Brain microvascular endothelial cell (primary cell): Measurements from ENCODE around the gene SOCS1.

Experiments
- DNase-seq: peaks from one replicate; pipeline ENCODE4 v3.0.0-alpha.2; 2020
- H3K27ac ChIP-seq: fragments of 250-450 bp; sonication (Bioruptor Pico); 2 replicates; pipeline ENCODE4 v1.5.1; 2020; ENCODE audit warnings: mild to moderate bottlenecking, moderate library complexity
- H3K27me3 ChIP-seq: fragments of 250-450 bp; sonication (Bioruptor Pico); replicated peaks from 2 replicates; pipeline ENCODE4 v1.5.1; 2020; ENCODE audit warnings: mild to moderate bottlenecking
- H3K36me3 ChIP-seq: fragments of 250-450 bp; sonication (Bioruptor Pico); replicated peaks from 2 replicates; pipeline ENCODE4 v1.5.1; 2020; ENCODE audit warnings: mild to moderate bottlenecking
- H3K4me3 ChIP-seq: 2 replicates; pipeline ENCODE4 v1.5.1; 2011; ENCODE audit warnings: low read depth, mild to moderate bottlenecking, control low read depth, low read length, moderate library complexity
- CTCF ChIP-seq: IDR thresholded peaks from 2 replicates; pipeline ENCODE4 v1.5.1; 2011; ENCODE audit warnings: low read depth, mild to moderate bottlenecking, moderate library complexity, low read length, control low read depth, inconsistent platforms; ENCODE audit errors: missing control alignments
- in situ Hi-C: cut with HindIII; loops from 2 replicates; pipeline ENCODE4 v1.10.0; 2017; ENCODE audit warnings: low sequenced_read_pairs, low pct_ligation_motif_present

Gene SOCS1

GRCh38 chr16:11272921-11273720 is 17.1 kb upstream of the SOCS1 start, which contains the start of gene PRM3:
PRM3 (minus strand) TSS chr16:11273629; CDS start chr16:11273595, 34 bp downstream.
- Histone ChIP-seq H3K27me3 (no peaks in the 10 kb centered on the region), H3K4me3 (no peak within 1 kb of the TSS), H3K36me3 (no peaks in the 10 kb centered on the region), H3K27ac (no peak within 1 kb of the TSS)
- no peak for DNase-seq
- no peak for TF ChIP-seq CTCF
- in situ Hi-C loops: no loop called here

GRCh38 chr16:11272484-11272883 is 16.5 kb upstream of the SOCS1 start:
- Histone ChIP-seq H3K27ac (no peak overlapping the region), H3K4me3 (no peak overlapping the region), H3K27me3 (no peaks in the 10 kb centered on the region), H3K36me3 (no peaks in the 10 kb centered on the region)
- TF ChIP-seq CTCF: no peak
- DNase-seq: no peak
- in situ Hi-C loops: no loop called here

GRCh38 chr16:11271610-11272009 is 15.6 kb upstream of the SOCS1 start:
- no peak for DNase-seq
- in situ Hi-C loops: no loop called here
- H3K27ac ChIP-seq: no peak overlapping the region
- H3K36me3 ChIP-seq: no peaks in the 10 kb centered on the region
- no peak overlapping the region for H3K4me3 ChIP-seq
- no peak for TF ChIP-seq CTCF
- H3K27me3 ChIP-seq: no peaks in the 10 kb centered on the region

GRCh38 chr16:11270602-11271162 is 14.7 kb upstream of the SOCS1 start:
- no peak for TF ChIP-seq CTCF
- no peak for DNase-seq
- in situ Hi-C loops: no loop called here
- H3K27ac ChIP-seq: no peak overlapping the region
- H3K36me3 ChIP-seq: no peaks in the 10 kb centered on the region
- no peaks in the 10 kb centered on the region for H3K27me3 ChIP-seq
- no peak overlapping the region for H3K4me3 ChIP-seq

DNA sequence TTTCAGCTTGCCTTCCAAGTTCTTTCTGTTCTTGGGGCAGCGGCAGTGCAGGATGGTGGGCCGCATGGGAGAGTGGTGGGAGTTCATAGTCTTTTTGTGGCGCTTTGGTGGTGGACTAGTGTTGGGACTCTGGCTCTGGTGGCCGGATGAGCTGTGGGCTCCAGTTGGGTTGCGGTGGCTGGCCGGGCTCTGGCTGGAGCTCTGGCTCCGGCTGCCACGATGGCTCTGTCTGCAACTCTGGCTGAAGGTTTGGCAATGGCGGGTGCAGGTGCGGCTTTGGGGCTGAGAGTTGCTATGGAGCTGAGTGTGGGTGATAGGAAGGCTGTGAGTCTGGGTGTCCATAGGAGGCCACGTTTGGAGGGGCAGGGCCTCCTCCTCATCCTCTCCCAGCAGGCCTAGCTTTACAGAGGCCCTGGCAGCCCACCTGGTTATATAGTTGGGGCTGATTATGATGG is 12.9 kb upstream of the SOCS1 start, which contains the start of gene TNP2:
Gene TNP2 (minus strand): TSS at position 405 of the 455 bp plus-strand sequence. CDS start 63 bp downstream, at position 342.
- no peak within 1 kb of the TSS for H3K27ac ChIP-seq
- H3K27me3 ChIP-seq: no peaks in the 10 kb centered on the region
- TF ChIP-seq CTCF: no peak
- in situ Hi-C loops: no loop called here
- H3K4me3 ChIP-seq: no peak within 1 kb of the TSS
- H3K36me3 ChIP-seq: no peaks in the 10 kb centered on the region
- no peak for DNase-seq

DNA sequence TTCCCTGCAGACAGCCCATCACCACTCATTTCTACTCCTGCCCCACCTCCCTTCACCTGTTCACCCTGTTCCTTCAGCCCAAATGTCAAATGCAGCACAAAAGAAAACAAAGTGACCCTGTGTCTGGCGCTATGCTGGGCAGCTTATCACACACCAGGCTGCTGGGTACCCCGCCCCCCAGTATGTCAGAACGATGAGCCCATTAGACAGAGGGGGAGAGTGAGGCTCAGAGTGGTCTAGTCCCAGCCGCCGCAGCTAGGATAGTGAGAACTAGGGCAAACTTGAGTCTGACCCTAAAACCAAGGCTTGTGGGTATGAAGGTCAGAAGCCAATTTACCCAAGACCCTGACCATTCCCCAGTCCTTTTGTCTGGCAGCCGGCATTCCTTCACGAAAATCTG is 9.1 kb upstream of the SOCS1 start:
- no peaks in the 10 kb centered on the region for H3K36me3 ChIP-seq
- in situ Hi-C loops: no loop called here
- no peak overlapping the region for H3K27ac ChIP-seq
- no peak overlapping the region for H3K4me3 ChIP-seq
- H3K27me3 ChIP-seq: no peaks in the 10 kb centered on the region
- DNase-seq: no peak
- TF ChIP-seq CTCF: no peak
